ENCODE measurements around the gene CGB2.
"Not testable (repeated sequence)": the region's sequence is repeated elsewhere in the genome, so short reads cannot be mapped to it uniquely, and the experiment has no call there.

The CGB2 gene

DNA sequence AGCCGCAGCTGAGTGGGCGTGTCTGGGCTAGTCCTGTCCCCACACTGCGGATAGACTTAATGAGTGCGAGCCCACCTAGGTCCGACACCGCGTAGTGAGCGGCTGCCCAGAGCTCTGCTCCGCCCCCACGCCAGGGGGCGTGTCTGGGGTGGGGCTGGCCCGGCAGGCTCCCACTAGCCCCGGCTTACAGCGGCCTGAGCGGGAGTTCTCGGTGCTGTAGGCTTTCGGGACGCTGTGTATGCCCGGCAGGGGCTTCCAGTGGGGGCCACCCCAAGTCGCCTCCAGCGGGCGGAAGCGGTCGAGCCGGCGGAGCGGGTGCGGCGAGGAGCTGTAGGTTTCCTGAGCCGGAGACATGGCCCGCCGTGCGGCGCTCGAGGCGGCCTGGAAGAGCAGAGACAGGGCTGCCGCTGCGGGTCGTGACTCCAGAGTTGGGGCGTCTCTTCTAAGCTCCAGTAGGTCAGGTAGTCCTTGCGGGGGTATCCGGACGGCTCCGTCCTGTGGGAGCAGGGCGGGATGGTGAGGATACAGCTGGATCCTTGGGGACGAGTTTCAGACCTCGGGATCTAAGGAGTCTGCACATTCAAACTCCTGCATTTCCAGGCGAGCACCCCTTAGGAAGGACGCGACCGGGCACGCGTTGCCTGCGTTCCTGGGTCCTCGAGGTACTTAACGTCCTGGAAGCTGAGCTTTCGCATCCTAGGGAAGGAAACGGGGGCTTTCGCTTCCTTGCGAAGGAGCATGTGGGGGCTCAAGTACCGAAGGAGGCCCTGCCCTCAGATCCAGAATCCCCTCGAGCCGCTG is 24.6 kb downstream of the CGB2 start:
- H3K36me3 ChIP-seq (ENCODE audit: control insufficient read depth, insufficient read depth, low read length): no peaks in the 10 kb centered on the region
- 3% methylated on average over 43 to 51 of the region's 63 CpGs for WGBS, 2 experiments (ENCODE audit: insufficient coverage in 2 of 2)
- H3K4me3 ChIP-seq (ENCODE audit: extremely low read depth, insufficient read depth, low read length, poor library complexity, severe bottlenecking): peak overlapping the region; percentile 44
- no peaks in the 10 kb centered on the region for H3K9me3 ChIP-seq (ENCODE audit: control insufficient read depth, low read length)
- H3K27ac ChIP-seq (ENCODE audit: low read depth, low read length, severe bottlenecking): no peak overlapping the region
- H3K4me1 ChIP-seq (ENCODE audit: control insufficient read depth, insufficient read depth, low read length, poor library complexity, severe bottlenecking): no peaks in the 10 kb centered on the region

DNA sequence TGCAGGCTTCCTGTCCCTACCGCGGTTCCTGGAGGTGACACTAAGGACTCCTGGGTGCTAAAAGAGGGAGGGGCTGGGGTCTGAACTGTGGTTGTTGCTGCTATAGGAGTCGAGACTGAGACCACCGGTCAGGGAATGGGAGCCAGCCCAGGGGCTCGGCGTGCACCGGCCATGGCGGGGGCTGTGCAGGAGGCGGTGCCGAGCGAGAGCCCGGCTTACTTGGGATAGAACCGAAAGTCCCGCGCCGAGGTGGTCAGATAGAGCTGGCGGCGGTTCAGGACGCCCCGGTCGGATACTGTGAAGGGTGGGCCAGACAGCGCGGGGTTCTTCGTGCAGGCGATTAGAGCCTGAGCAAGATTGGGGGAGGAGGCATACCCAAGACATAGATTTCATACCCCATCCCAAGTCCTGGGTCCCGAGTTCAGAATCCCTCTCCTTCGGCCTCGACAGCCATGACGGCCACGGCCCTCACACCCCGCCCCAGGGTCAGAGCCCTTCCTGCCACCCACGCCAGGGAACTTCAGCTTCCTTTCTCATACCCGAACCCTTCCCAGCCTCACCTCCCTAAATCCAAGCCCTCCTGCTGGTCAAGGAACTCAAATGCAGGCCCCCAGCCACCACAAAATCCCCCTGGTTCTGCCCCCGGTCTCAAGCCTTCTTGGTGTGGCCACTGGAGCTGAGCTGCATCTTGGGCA is 25.4 kb downstream of the CGB2 start:
- H3K9me3 ChIP-seq (ENCODE audit: control insufficient read depth, low read length); H3K4me1 ChIP-seq (ENCODE audit: control insufficient read depth, insufficient read depth, low read length, poor library complexity, severe bottlenecking); H3K27ac ChIP-seq (ENCODE audit: low read depth, low read length, severe bottlenecking); H3K36me3 ChIP-seq (ENCODE audit: control insufficient read depth, insufficient read depth, low read length): not testable (repeated sequence)
- WGBS, 2 experiments (ENCODE audit: insufficient coverage in 2 of 2): 23 to 32% methylated on average over 11 to 25 of the region's 34 CpGs
- H3K4me3 ChIP-seq (ENCODE audit: extremely low read depth, insufficient read depth, low read length, poor library complexity, severe bottlenecking): peak overlapping the region; percentile 44

DNA sequence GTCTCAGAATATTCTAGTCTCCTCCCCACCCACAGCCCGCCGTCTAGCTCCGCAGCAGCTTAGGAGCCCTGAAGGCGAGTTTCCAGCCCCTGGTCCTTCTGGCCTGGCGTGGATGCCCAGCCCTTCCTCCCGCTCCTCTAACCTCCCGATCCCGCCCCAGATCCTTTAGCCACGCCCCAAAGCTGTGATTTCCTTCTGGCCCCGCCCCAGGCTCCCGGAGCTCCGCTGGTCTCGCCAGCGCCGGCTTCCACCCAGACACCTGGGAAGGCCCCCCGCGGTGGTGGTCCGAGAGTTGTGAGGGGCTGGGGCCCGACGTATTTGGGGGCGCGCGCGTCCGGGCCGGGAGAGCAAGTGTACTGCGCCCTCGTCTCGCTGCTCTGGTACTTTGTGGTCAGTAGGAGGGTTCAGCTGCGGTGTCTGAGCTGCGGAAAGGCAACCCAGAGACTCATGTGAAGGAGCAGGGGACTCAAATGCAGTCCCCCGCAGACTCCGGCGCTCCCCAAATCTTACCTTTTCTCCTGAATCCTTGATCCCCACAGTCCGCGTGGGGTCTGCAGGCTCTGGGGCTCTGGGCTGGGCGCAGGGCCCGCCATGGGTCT is 26.0 kb downstream of the CGB2 start, which contains the start of gene CGB7:
Gene CGB7, minus strand, starts transcription at position 114 of the 599 bp plus-strand sequence. CDS start 2,374 bp downstream, outside the sequence.
- no peak within 1 kb of the TSS for H3K27ac ChIP-seq (ENCODE audit: low read depth, low read length, severe bottlenecking)
- WGBS, 2 experiments (ENCODE audit: insufficient coverage in 2 of 2): 10 to 14% methylated on average over 29 to 31 of the region's 38 CpGs
- no peaks in the 10 kb centered on the region for H3K36me3 ChIP-seq (ENCODE audit: control insufficient read depth, insufficient read depth, low read length)
- H3K4me1 ChIP-seq (ENCODE audit: control insufficient read depth, insufficient read depth, low read length, poor library complexity, severe bottlenecking): no peaks in the 10 kb centered on the region
- H3K9me3 ChIP-seq (ENCODE audit: control insufficient read depth, low read length): no peaks in the 10 kb centered on the region
- peak within 1 kb of the TSS; percentile 44 for H3K4me3 ChIP-seq (ENCODE audit: extremely low read depth, insufficient read depth, low read length, poor library complexity, severe bottlenecking)

GRCh38 chr19:49058562-49058961 is 26.9 kb downstream of the CGB2 start:
- H3K4me1 ChIP-seq (ENCODE audit: control insufficient read depth, insufficient read depth, low read length, poor library complexity, severe bottlenecking): no peaks in the 10 kb centered on the region
- 80 to 81% methylated on average over 7 to 8 of the region's 10 CpGs for WGBS, 2 experiments (ENCODE audit: insufficient coverage in 2 of 2)

GRCh38 chr19:49059053-49059452 is 27.4 kb downstream of the CGB2 start:
- Histone ChIP-seq H3K36me3 (ENCODE audit: control insufficient read depth, insufficient read depth, low read length) (no peaks in the 10 kb centered on the region), H3K4me3 (ENCODE audit: extremely low read depth, insufficient read depth, low read length, poor library complexity, severe bottlenecking) (no peak overlapping the region), H3K27ac (ENCODE audit: low read depth, low read length, severe bottlenecking) (no peak overlapping the region), H3K4me1 (ENCODE audit: control insufficient read depth, insufficient read depth, low read length, poor library complexity, severe bottlenecking) (no peaks in the 10 kb centered on the region), H3K9me3 (ENCODE audit: control insufficient read depth, low read length) (no peaks in the 10 kb centered on the region)
- WGBS, 2 experiments (ENCODE audit: insufficient coverage in 2 of 2): 93 to 96% methylated on average over 7 to 9 of the region's 9 CpGs

More at GRCh38 chr19:49058562-49058961, 26.9 kb downstream of the CGB2 start:
- H3K36me3 ChIP-seq (ENCODE audit: control insufficient read depth, insufficient read depth, low read length): no peaks in the 10 kb centered on the region
- no peak overlapping the region for H3K27ac ChIP-seq (ENCODE audit: low read depth, low read length, severe bottlenecking)
- no peaks in the 10 kb centered on the region for H3K9me3 ChIP-seq (ENCODE audit: control insufficient read depth, low read length)
- no peak overlapping the region for H3K4me3 ChIP-seq (ENCODE audit: extremely low read depth, insufficient read depth, low read length, poor library complexity, severe bottlenecking)

GRCh38 chr19:49061000-49061399 is 29.3 kb downstream of the CGB2 start:
- Histone ChIP-seq H3K27ac (ENCODE audit: low read depth, low read length, severe bottlenecking) (no peak overlapping the region), H3K36me3 (ENCODE audit: control insufficient read depth, insufficient read depth, low read length) (no peaks in the 10 kb centered on the region), H3K4me1 (ENCODE audit: control insufficient read depth, insufficient read depth, low read length, poor library complexity, severe bottlenecking) (peaks cover 11% of the 10 kb centered on the region), H3K4me3 (ENCODE audit: extremely low read depth, insufficient read depth, low read length, poor library complexity, severe bottlenecking) (no peak overlapping the region), H3K9me3 (ENCODE audit: control insufficient read depth, low read length) (no peaks in the 10 kb centered on the region)
- 80 to 89% methylated on average over 1 to 2 of the region's 2 CpGs for WGBS, 2 experiments (ENCODE audit: insufficient coverage in 2 of 2)

DNA sequence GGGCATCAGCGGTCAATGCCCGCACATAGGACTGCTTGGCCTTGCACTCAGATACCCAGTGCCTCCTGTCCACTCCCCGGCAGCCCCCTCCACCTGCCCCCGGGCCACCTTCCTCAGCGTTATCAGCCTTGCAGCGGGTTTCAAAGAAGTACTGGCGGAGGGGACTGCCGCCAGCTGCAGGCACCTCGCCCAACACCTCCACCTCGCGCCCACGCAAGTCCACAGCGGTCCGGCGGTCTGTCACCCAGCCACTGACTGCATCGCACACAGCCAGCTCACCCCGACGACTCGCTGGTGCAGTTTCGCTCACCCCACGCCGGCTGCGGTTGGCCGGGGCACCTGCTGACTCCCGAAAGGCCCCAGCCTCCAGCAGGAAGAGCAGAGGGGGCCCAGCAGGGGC is 29.8 kb downstream of the CGB2 start:
- H3K36me3 ChIP-seq (ENCODE audit: control insufficient read depth, insufficient read depth, low read length): no peaks in the 10 kb centered on the region
- H3K4me1 ChIP-seq (ENCODE audit: control insufficient read depth, insufficient read depth, low read length, poor library complexity, severe bottlenecking): peaks cover 11% of the 10 kb centered on the region
- no peak overlapping the region for H3K4me3 ChIP-seq (ENCODE audit: extremely low read depth, insufficient read depth, low read length, poor library complexity, severe bottlenecking)
- no peak overlapping the region for H3K27ac ChIP-seq (ENCODE audit: low read depth, low read length, severe bottlenecking)
- WGBS, 2 experiments (ENCODE audit: insufficient coverage in 2 of 2): 84 to 91% methylated on average over 20 to 25 of the region's 25 CpGs
- H3K9me3 ChIP-seq (ENCODE audit: control insufficient read depth, low read length): no peaks in the 10 kb centered on the region

- WGBS, 2 experiments (ENCODE audit: insufficient coverage in 2 of 2): 68 to 76% methylated on average over 4 to 8 of the region's 10 CpGs
- H3K36me3 ChIP-seq (ENCODE audit: control insufficient read depth, insufficient read depth, low read length): no peaks in the 10 kb centered on the region
- no peak overlapping the region for H3K27ac ChIP-seq (ENCODE audit: low read depth, low read length, severe bottlenecking)
- peaks cover 11% of the 10 kb centered on the region for H3K4me1 ChIP-seq (ENCODE audit: control insufficient read depth, insufficient read depth, low read length, poor library complexity, severe bottlenecking)
- H3K4me3 ChIP-seq (ENCODE audit: extremely low read depth, insufficient read depth, low read length, poor library complexity, severe bottlenecking): peak overlapping the region; percentile 35
- H3K9me3 ChIP-seq (ENCODE audit: control insufficient read depth, low read length): no peaks in the 10 kb centered on the region
Measured at GRCh38 chr19:49064029-49064629, 32.4 kb downstream of the CGB2 start.

DNA sequence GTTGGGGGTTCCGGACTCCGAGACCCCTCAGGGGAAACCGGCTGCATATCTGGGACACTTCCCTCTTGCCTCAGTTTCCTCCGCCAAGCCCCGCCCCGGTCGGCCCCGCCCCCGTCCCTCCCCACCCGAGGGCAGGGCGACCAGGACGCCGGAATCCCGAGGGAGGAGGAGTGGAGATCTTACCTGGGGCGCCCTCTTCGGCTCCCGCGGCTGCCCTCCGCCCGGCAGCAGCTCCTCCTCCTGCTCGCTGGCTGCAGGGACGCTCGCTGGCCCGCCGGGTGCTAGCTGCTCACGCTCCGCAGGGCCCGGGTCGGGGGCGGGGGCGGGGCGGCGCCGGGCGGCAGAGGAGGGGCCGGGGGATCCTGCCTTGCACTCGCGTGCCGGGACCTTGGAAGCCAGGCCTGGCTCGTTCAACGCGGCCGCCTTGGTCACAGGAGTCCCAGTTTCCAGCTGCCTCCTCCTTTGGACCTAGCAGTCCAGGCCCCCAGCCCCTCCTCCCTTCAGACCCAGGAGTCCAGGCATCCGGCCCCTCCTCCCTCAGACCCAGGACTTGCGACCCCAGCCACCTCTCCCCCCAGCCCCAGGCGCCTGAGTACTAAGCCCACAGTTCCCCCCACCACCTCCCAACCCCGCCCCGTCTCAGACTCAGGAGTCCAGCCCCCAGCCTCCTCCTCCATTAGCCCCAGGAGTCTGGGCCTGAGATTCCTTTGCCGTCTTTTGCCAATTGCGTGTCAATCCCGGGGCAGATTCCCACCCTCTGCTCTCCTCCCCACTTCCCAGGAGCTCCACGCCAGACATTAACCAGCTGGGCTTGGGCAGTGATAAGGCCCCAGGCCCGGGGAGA is 33.3 kb downstream of the CGB2 start, which contains the start of gene NTF4:
Gene NTF4, minus strand, starts transcription at position 51 of the 844 bp plus-strand sequence. CDS start 2,821 bp downstream, outside the sequence.
- H3K27ac ChIP-seq (ENCODE audit: low read depth, low read length, severe bottlenecking): no peak within 1 kb of the TSS
- H3K4me1 ChIP-seq (ENCODE audit: control insufficient read depth, insufficient read depth, low read length, poor library complexity, severe bottlenecking): peaks cover 11% of the 10 kb centered on the region
- peak within 1 kb of the TSS; percentile 35 for H3K4me3 ChIP-seq (ENCODE audit: extremely low read depth, insufficient read depth, low read length, poor library complexity, severe bottlenecking)
- 0 to 4% methylated on average over 28 to 29 of the region's 53 CpGs for WGBS, 2 experiments (ENCODE audit: insufficient coverage in 2 of 2)
- H3K9me3 ChIP-seq (ENCODE audit: control insufficient read depth, low read length): no peaks in the 10 kb centered on the region
- H3K36me3 ChIP-seq (ENCODE audit: control insufficient read depth, insufficient read depth, low read length): no peaks in the 10 kb centered on the region
